Uterus (tissue), 2 donors: Measurements from ENCODE around the gene C1QL2.

Source experiments
- CTCF ChIP-seq, 4 experiments: fragments of 200-600 bp in 2 of 4; fragments of 450-650 bp in 2 of 4; sonication (generic) in 2 of 4; IDR thresholded peaks; one replicate each; pipeline ENCODE4 v1.5.1; 2016 to 2019; ENCODE audit warnings: antibody characterized with exemption in 4 of 4, mild to moderate bottlenecking in 2 of 4, moderate library complexity in 1 of 4
- POLR2A ChIP-seq, 2 donors: fragments of 450-650 bp; IDR thresholded peaks; one replicate each; pipeline ENCODE4 v1.6.1; 2016; ENCODE audit warnings: antibody characterized with exemption in 2 of 2, mild to moderate bottlenecking in 1 of 2, moderate library complexity in 1 of 2

GRCh38 chr2:119126650-119127049, 31.9 kb downstream of the C1QL2 start:
- TF ChIP-seq CTCF (IDR thresholded peaks at IDR 0.05) (no peak), POLR2A (IDR thresholded peaks at IDR 0.05) (no peak)
